Testis (tissue), 2 donors: Measurements from ENCODE around the gene UGT1A5.

Source experiments
- POLR2A ChIP-seq: fragments of 450-650 bp; IDR thresholded peaks from one replicate; pipeline ENCODE4 v1.6.1; 2017; ENCODE audit warnings: antibody characterized with exemption, mild to moderate bottlenecking, moderate library complexity
- TF ChIP-seq, protein P1 (sequence below), 3 experiments: fragments of 450-650 bp in 2 of 3; fragments of 200-600 bp in 1 of 3; sonication (generic) in 1 of 3; IDR thresholded peaks; one replicate each; pipeline ENCODE4 v1.5.1; 2016 to 2019; ENCODE audit warnings: antibody characterized with exemption in 3 of 3, mild to moderate bottlenecking in 2 of 3, moderate library complexity in 1 of 3

DNA sequence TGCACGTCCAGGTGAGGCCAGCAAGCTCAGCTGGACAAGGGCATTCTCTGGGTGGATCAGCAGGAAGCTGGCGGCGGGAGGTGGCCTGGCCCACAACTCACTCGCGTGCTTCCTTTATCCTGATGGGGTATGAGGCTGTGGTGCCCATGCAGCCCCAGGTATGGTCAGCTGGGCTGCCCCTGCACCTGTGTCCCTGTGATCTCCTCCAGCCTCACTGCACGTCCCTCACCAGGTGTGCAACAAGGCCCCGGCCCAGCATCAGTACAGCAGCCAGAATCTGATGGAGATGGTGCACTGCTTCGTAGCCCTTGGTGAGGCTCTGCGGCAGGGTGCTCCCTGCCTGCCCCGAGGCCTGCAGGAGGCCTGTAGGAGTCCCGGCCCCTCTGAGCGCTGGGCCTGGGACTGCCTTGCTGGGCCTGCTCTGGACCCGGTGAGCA lies 83.0 kb downstream of the UGT1A5 start:
- TF ChIP-seq, protein P1, sequence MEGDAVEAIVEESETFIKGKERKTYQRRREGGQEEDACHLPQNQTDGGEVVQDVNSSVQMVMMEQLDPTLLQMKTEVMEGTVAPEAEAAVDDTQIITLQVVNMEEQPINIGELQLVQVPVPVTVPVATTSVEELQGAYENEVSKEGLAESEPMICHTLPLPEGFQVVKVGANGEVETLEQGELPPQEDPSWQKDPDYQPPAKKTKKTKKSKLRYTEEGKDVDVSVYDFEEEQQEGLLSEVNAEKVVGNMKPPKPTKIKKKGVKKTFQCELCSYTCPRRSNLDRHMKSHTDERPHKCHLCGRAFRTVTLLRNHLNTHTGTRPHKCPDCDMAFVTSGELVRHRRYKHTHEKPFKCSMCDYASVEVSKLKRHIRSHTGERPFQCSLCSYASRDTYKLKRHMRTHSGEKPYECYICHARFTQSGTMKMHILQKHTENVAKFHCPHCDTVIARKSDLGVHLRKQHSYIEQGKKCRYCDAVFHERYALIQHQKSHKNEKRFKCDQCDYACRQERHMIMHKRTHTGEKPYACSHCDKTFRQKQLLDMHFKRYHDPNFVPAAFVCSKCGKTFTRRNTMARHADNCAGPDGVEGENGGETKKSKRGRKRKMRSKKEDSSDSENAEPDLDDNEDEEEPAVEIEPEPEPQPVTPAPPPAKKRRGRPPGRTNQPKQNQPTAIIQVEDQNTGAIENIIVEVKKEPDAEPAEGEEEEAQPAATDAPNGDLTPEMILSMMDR (IDR thresholded peaks at IDR 0.05) = no peak
- TF ChIP-seq POLR2A = no peak
